LNCAP (cell line): ENCODE measurements around the gene SOX18.

Experiments
- CTCF ChIP-seq: fragments of 450-650 bp; IDR thresholded peaks from 2 replicates; pipeline ENCODE4 v1.5.1; 2017; ENCODE audit warnings: mild to moderate bottlenecking

Gene SOX18

GRCh38 chr20:64049060-64049877 is at the start of gene SOX18:
TSS of gene SOX18 (minus strand) at chr20:64049639. CDS start at chr20:64049516, 123 bp downstream.
- TF ChIP-seq CTCF: no peak

GRCh38 chr20:64098471-64099013 is 49.1 kb upstream of the SOX18 start:
- TF ChIP-seq CTCF: no peak

- TF ChIP-seq CTCF: no peak
Measured at GRCh38 chr20:64096535-64096934, 47.1 kb upstream of the SOX18 start.

- TF ChIP-seq CTCF: no peak
Measured at GRCh38 chr20:64095927-64096326, 46.5 kb upstream of the SOX18 start.

GRCh38 chr20:64095455-64095854 is 46.0 kb upstream of the SOX18 start:
- TF ChIP-seq CTCF: no peak

GRCh38 chr20:64093013-64093503 is 43.6 kb upstream of the SOX18 start:
- no peak for TF ChIP-seq CTCF

- TF ChIP-seq CTCF: no peak
Measured at GRCh38 chr20:64092258-64093012, 43.0 kb upstream of the SOX18 start.
